GM19397 (cell line): ENCODE results near the gene RIMKLB.
"Not testable (repeated sequence)": the region's sequence is repeated elsewhere in the genome, so short reads cannot be mapped to it uniquely, and the experiment has no call there.

Experiments used
- ATAC-seq: cut with Tn5 transposase; IDR thresholded peaks from one replicate; pipeline ENCODE4 v1.9.1; 2021; ENCODE audit warnings: mild to moderate bottlenecking, moderate library complexity; ENCODE audit not compliant: unreplicated experiment

The RIMKLB gene

GRCh38 chr12:8813572-8814357 lies 116.0 kb downstream of the RIMKLB start:
- no peak for ATAC-seq

GRCh38 chr12:8816448-8817050 lies 118.8 kb downstream of the RIMKLB start:
- no peak for ATAC-seq

DNA sequence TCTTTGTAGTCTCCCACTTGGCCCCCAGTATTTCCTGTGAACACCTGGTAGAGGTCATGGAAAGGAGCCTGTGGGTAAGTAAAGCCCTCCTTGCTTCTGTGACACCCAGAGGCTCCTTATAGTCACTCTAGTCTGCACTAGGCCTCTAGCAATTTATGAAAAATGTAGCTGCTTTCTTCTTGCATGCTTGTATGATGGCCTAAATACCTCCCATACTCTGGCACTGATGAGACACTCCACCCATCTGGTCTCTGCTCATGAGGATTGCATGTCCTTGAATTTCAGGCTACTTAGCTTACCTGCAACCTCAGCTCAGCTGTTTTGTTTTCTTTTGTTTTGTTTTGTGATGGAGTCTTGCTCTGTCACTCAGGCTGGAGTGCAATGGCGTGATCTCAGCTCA lies 120.1 kb downstream of the RIMKLB start:
- ATAC-seq = no peak

- no peak for ATAC-seq
Observed at GRCh38 chr12:8818526-8818925, 120.7 kb downstream of the RIMKLB start.

DNA sequence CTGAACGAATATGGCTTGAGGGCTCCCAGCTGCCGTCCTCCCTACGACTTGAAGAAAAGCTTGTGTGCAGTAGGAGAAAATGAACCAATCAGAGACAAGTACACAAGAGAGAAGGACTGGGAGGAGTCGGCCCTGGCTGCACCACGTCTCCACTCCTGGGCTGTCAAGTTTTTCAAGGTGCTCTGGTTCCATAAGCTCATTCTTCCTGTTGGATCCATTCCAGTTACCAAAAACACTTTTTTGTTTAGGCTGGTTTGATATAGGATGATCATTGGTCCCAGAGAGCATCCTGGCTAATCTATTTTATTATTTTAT lies 121.8 kb downstream of the RIMKLB start:
- ATAC-seq = no peak

DNA sequence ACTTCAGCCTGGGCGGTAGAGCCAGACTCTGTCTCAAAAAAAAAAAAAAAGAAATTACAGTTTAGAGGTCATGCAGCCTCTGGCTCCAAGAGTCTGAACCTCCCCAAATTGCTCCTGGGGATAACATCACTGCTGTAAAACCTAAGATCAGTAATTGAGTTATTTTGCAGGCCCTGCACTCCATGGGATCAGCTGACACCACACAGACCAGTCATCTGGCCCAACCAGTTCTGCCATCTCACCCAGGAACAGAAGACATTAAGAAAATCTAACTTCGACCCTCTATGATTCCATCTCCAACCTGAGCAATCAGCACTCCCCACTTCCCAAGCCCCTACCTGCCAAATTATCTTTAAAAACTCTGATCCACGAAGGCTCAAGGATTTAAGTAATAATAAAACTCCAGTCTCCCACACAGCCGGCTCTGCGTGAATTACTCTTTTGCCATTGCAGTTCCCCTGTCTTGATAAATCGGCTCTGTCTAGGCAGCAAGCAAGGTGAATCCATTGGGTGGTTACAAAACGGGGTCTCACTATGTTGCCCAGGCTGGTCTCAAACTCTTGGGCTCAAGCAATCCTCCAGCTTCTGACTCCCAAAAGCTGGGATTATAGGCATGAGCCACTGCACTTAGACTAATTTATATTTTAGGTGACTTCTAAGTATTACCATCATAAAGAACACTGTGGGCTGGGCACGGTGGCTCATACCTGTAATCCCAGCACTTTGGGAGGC lies 123.1 kb downstream of the RIMKLB start:
- ATAC-seq = not testable (repeated sequence)

DNA sequence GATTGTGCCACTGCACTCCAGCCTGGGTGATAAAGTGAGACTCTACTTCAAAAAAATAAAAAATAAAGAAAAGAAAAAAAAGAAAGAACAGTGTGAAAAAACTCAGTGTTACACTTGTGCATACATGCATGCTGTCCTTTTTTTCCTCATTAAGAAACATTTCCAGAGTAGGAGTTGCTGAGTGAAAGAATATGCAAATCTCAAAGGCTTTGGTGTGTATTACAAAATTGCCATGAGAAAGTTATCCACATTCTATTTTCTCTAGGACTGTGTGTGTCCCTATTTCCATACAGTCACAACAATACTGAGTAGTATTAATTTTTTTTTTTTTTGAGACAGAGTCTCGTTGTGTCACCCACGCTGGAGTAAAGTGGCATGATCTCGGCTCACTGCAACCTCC lies 123.8 kb downstream of the RIMKLB start:
- no peak for ATAC-seq

- no peak for ATAC-seq
Observed at GRCh38 chr12:8822298-8822697, 124.5 kb downstream of the RIMKLB start, which contains the start of gene A2ML1. A2ML1 (plus strand) TSS chr12:8822621; CDS start chr12:8822652, 31 bp downstream.

DNA sequence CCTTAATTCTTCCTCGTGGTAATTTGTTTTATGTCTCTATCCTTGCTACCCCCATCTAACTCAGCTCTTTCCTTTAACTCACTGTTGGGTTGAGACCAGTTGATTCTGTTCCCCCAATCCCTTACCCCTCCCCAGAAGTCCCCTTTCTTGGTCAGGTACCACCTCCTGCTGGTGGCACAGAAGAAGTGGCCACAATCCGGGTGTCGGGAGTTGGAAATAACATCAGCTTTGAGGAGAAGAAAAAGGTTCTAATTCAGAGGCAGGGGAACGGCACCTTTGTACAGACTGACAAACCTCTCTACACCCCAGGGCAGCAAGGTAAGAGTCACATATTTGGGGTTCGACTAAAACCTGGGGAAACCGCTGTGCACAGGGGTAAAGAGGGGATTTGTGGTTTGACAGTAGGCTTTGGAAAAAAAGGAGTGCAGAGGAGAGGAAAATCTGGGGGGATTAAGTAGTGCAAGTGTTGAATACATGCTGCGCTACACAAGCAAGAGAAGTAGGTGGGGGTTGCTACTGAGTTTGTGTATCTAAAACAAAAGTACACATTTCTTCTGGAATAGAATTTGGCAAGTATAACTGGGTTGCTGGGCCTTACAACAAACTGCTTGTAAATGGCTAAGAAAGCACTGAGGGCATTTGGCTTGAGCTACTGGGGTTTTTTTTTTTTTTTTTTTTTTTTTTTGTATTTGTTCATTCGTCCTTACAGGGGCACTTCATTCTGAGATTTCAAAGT lies 125.9 kb downstream of the RIMKLB start:
- no peak for ATAC-seq

DNA sequence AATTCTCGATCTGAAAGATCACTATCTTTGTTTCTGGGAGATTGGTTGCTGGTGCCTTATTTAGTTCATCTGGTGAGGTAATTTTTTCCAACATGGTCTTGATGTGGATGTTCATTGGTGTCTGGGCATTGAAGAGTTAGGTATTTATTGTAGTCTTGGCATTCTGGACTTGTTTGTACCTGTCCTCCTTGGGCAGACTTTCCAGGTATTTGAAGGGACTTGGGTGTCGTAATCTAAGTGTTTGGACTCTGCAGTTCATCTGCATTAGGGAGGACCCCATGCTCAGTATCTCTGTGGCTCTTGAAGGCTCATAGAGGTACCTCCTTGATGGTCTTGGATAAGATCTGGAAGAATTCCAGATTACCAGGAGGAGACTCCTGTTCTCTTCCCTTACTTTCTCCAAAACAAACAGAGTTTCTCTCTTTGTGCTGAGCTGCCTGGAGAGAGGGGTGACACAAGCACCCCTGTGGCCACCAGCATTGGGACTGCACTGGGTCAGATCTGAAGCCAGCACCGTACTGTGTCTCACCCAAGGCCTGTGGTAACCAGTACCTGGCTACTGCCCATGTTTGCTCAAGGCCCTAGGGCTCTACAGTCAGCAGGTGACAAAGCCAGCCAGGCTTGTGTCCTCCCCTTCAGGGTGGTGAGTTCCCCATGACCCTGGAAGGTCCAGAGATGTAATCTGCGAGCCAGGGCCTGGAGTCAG lies 129.9 kb downstream of the RIMKLB start:
- ATAC-seq = no peak

DNA sequence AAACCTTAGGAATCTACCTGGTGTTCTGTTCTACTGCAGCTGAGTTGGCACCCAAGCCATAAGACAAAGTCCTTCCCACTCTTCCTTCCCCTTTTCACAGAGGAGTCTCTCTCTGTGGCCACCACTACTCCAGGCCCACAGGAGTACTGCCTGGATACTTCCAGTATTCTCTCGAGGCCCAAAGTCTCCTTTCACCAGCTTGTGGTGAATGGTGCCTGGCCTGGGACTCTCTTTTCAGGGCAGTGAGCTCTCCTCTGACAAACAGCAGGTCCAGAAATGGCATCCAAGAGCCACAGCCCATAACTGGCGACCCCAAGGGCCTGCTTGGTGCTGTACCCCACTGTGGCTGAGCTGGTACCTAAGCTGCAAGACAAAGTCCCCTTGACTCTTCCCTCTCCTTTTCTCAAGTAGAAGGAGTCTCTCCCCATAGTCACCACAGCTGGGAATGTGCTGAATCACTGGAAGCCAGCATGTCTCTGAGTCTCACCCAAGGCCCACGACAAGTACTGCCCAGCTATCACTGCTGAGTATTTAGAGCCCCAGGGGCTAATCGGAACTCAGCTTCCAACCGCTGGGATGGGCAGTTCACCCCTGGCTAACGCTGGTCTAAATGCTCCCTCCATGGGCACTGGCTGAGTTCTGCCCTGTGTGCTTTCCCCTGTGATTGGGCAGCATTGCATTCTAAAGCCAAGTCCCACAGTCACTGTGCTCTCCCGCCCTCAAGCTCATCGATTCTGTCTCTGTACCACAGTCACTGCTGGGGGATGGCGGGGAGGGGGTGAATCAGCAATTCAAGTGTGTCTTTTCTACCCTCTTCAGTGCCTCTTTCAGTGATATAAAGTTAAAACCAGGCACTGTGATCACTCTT lies 130.7 kb downstream of the RIMKLB start:
- no peak for ATAC-seq

- ATAC-seq = no peak
Observed at GRCh38 chr12:8829125-8829518, 131.3 kb downstream of the RIMKLB start.

DNA sequence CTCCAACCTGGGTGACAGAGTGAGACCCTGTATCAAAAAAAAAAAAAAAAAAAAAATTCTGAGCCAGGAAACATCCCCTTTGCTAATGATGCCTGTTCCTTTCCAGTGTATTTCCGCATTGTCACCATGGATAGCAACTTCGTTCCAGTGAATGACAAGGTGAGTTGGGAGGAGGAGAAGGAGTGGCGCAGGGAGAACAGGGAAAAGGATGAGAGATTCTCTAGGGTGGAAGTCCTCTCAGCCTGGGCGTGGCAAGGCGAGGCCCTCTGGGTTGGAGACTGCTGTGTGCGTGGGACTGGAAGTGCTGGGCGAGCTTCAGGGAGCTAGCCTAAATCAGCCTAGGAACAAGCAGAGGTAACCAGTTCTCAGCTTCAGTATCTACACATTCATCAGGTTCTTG lies 131.8 kb downstream of the RIMKLB start:
- no peak for ATAC-seq

GRCh38 chr12:8831116-8831515 lies 133.3 kb downstream of the RIMKLB start:
- no peak for ATAC-seq

DNA sequence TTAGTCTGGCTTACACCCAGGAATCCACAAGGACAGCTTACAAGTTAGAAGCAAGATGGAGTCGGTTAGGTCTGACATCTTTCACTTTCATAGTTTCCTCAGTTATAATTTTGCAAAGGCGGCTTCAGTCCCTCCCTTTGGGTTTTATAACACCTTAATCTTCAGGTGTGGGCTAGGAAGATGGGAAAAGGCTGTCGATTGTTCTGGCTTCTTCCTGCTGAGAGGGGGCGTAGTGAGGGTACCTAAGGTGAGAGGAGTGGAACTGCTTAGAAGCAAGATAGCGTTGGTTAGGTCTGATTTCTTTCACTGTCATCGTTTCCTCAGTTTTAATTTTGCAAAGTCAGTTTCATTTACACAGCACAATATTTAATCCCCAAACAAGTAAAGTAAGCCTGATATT lies 134.7 kb downstream of the RIMKLB start:
- ATAC-seq = no peak
